ENCODE data around the gene WDR49. TPM values are rescaled to one million over a fixed set of nuclear protein-coding genes. Genes with fewer than 3 reads are reported as not detected.
"Not testable (repeated sequence)": the region's sequence is repeated elsewhere in the genome, so short reads cannot be mapped to it uniquely, and the experiment has no call there.

WDR49 gene
- total and polyA plus RNA-seq, 7 donors = 0.06 to 2.5 (median 0.81) TPM; not detected in 2

DNA sequence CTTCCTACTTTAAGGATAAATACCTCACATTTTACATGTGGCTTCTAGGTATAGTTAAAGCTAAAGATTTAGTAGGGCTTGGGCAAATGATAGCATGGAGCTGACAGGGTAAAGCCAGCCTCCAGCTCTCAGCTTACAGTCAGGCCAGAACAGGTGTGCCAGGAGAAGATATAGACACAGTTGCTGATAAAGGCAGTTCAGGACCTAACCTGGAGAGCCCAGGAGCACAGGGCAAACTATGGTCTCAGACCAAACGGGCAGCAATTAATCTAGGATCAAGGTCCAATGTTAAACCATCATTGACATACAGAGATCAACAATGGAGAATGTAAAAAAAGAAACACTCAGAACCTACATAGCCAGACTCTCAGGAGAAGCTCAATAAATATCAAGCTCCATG is 4.0 kb downstream of the WDR49 start:
- DNase-seq = no peak
- Histone ChIP-seq H3K27ac (no peak overlapping the region), H3K9me3 (peaks cover 0 to 3% (median 0%) of the 10 kb centered on the region in 4 donors), H3K27me3 (no peaks in the 10 kb centered on the region), H3K36me3 (no peaks in the 10 kb centered on the region), H3K4me3 (no peak overlapping the region), H3K4me1 (peaks cover 0 to 12% (median 0%) of the 10 kb centered on the region in 4 donors)
- no peak for TF ChIP-seq EP300 (IDR thresholded peaks at IDR 0.05)
- no peak for TF ChIP-seq POLR2AphosphoS5 (IDR thresholded peaks at IDR 0.05)
- TF ChIP-seq, protein P1, sequence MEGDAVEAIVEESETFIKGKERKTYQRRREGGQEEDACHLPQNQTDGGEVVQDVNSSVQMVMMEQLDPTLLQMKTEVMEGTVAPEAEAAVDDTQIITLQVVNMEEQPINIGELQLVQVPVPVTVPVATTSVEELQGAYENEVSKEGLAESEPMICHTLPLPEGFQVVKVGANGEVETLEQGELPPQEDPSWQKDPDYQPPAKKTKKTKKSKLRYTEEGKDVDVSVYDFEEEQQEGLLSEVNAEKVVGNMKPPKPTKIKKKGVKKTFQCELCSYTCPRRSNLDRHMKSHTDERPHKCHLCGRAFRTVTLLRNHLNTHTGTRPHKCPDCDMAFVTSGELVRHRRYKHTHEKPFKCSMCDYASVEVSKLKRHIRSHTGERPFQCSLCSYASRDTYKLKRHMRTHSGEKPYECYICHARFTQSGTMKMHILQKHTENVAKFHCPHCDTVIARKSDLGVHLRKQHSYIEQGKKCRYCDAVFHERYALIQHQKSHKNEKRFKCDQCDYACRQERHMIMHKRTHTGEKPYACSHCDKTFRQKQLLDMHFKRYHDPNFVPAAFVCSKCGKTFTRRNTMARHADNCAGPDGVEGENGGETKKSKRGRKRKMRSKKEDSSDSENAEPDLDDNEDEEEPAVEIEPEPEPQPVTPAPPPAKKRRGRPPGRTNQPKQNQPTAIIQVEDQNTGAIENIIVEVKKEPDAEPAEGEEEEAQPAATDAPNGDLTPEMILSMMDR (IDR thresholded peaks at IDR 0.05) = no peak
- TF ChIP-seq POLR2A (IDR thresholded peaks at IDR 0.05) = no peak
- intact Hi-C loops (cut with DNase I) = no loop called here
- WGBS, 2 donors = 10 to 71% methylated on average over 1 of the region's 1 CpG

DNA sequence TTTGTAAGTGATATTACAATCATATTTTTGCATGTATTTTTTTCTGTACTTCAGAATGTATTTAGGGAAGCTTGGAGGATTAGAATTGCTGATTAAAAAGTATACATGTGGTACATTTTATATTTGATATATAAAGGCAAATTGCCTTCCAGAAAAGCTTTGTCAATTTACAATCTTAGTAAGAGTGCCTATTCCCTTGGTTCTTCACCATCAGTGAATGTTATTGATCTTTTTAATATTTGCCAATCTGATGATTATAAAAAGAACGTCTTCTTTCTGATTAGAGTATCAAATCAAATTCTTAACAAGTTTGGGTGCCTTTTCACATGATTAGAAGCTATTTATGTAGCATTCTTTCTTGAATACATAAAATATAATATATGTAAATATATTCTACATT is 9.1 kb downstream of the WDR49 start:
- no peaks in the 10 kb centered on the region for H3K4me1 ChIP-seq
- H3K9me3 ChIP-seq = peaks cover 0 to 3% (median 0%) of the 10 kb centered on the region in 4 donors
- H3K4me3 ChIP-seq = no peak overlapping the region
- H3K27me3 ChIP-seq = no peaks in the 10 kb centered on the region
- intact Hi-C loops (cut with DNase I) = no loop called here
- TF ChIP-seq EP300 (IDR thresholded peaks at IDR 0.05) = no peak
- TF ChIP-seq POLR2A (IDR thresholded peaks at IDR 0.05) = no peak
- TF ChIP-seq POLR2AphosphoS5 (IDR thresholded peaks at IDR 0.05) = no peak
- TF ChIP-seq, protein P1 (IDR thresholded peaks at IDR 0.05) = no peak
- no peak for DNase-seq
- no peak overlapping the region for H3K27ac ChIP-seq
- H3K36me3 ChIP-seq = no peaks in the 10 kb centered on the region
- WGBS, 2 donors = 72 to 84% methylated on average over 1 of the region's 1 CpG

DNA sequence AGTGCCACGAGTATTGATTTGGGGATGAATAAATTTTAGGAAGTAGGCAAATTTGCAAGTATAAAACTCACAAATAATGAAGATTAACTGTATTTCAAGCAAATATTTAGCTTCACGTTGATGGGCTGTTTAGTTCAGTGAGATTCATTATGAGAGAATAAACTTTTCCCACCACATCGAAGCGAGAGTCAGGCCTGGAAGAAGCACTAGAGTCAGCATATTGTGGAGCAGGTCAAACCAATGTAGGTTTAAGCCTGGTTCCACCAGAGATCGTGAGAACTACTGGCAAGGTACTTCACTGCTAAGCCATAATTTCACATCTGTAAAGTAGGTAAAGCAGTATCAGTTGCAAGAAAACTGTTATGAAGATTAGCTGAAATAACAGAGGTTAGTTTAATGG is 22.3 kb downstream of the WDR49 start:
- no peaks in the 10 kb centered on the region for H3K4me1 ChIP-seq
- H3K9me3 ChIP-seq = no peaks in the 10 kb centered on the region
- H3K27ac ChIP-seq = no peak overlapping the region
- no peaks in the 10 kb centered on the region for H3K27me3 ChIP-seq
- H3K36me3 ChIP-seq = no peaks in the 10 kb centered on the region
- 45 to 57% methylated on average over 5 of the region's 5 CpGs for whole genome bisulfite sequencing, 2 donors
- H3K4me3 ChIP-seq = no peak overlapping the region
- DNase-seq = no peak
- intact Hi-C loops (cut with DNase I) = no loop called here
- TF ChIP-seq EP300 (IDR thresholded peaks at IDR 0.05) (no peak), POLR2A (IDR thresholded peaks at IDR 0.05) (no peak), POLR2AphosphoS5 (IDR thresholded peaks at IDR 0.05) (no peak)
- TF ChIP-seq, protein P1 (IDR thresholded peaks at IDR 0.05) = no peak

DNA sequence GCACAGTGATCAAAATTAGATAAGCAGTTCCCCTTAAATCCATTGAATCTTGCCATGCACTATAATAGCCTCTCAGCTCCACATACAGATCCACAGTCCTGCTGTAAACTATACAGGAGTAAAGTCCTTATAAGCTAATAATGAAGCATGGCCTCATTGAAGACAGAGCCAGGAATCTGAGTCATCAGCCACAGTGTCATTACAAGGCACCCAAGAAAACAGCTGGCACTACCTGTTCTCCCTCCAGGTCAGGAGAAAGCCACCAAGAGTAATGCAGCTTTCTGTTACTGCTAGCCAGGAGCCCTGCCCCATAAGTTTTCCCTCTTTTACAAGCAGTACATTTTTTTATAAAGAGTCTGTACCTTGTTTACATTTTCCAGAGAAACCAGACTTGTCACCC is 27.3 kb downstream of the WDR49 start:
- Histone ChIP-seq H3K27ac (no peak overlapping the region), H3K4me3 (no peak overlapping the region), H3K4me1 (no peaks in the 10 kb centered on the region), H3K36me3 (no peaks in the 10 kb centered on the region), H3K9me3 (no peaks in the 10 kb centered on the region), H3K27me3 (no peaks in the 10 kb centered on the region)
- intact Hi-C loops (cut with DNase I) = no loop called here
- TF ChIP-seq POLR2AphosphoS5 (IDR thresholded peaks at IDR 0.05) = no peak
- TF ChIP-seq, protein P1 (IDR thresholded peaks at IDR 0.05) = no peak
- TF ChIP-seq EP300 (IDR thresholded peaks at IDR 0.05) = no peak
- TF ChIP-seq POLR2A (IDR thresholded peaks at IDR 0.05) = no peak
- no peak for DNase-seq

GRCh38 chr3:167615030-167615429 is 38.7 kb downstream of the WDR49 start:
- WGBS, 2 donors = 84 to 91% methylated on average over 3 of the region's 3 CpGs
- H3K4me3 ChIP-seq = no peak overlapping the region
- H3K27ac ChIP-seq = no peak overlapping the region
- H3K9me3 ChIP-seq = no peaks in the 10 kb centered on the region
- H3K27me3 ChIP-seq = no peaks in the 10 kb centered on the region
- no peaks in the 10 kb centered on the region for H3K4me1 ChIP-seq
- DNase-seq = no peak
- no peaks in the 10 kb centered on the region for H3K36me3 ChIP-seq
- TF ChIP-seq POLR2A (IDR thresholded peaks at IDR 0.05) (no peak), EP300 (IDR thresholded peaks at IDR 0.05) (no peak), POLR2AphosphoS5 (IDR thresholded peaks at IDR 0.05) (no peak)
- TF ChIP-seq, protein P1 (IDR thresholded peaks at IDR 0.05) = no peak
- intact Hi-C loops (cut with DNase I) = no loop called here

- intact Hi-C loops (cut with DNase I); H3K36me3 ChIP-seq; H3K27ac ChIP-seq; H3K4me1 ChIP-seq; H3K27me3 ChIP-seq; DNase-seq; H3K9me3 ChIP-seq; H3K4me3 ChIP-seq: not testable (repeated sequence)
- 71 to 85% methylated on average over 5 of the region's 5 CpGs for WGBS, 2 donors
These were observed 39.5 kb downstream of the WDR49 start for GRCh38 chr3:167614196-167614595.
